Pancreas (tissue), 10 donors: ENCODE results near the gene ABLIM2. TPM values are rescaled to one million over a fixed set of nuclear protein-coding genes. Genes with fewer than 3 reads are reported as not detected.

Experiments
- ATAC-seq, 4 donors: fragments of 200-7000 bp; cut with Tn5 transposase; one replicate each; pipeline versions ENCODE4 v1.8.0 to v1.9.1; 2020; ENCODE audit warnings: mild to moderate bottlenecking in 4 of 4, moderate library complexity in 4 of 4
- DNase-seq, 6 donors: peaks; one replicate each; pipeline ENCODE4 v3.0.0-alpha.2; 2020
- FAIRE-seq: peaks from 2 replicates; lab custom pipeline; 2012; peaks lifted over from hg19 to GRCh38; lab: Jason Lieb, UNC
- H3K27ac ChIP-seq, 4 donors: fragments of 200-600 bp; sonication (generic); 1 replicate in 3 of 4; 2 replicates in 1 of 4; pipeline versions ENCODE4 v1.5.0 to v1.8.0; 2020
- H3K27me3 ChIP-seq, 4 donors: fragments of 200-600 bp; one replicate each; pipeline ENCODE4 v1.8.0; 2021
- H3K36me3 ChIP-seq, 3 donors: fragments of 200-600 bp; sonication (generic) in 1 of 3; one replicate each; pipeline versions ENCODE4 v1.5.0 to v1.8.0; 2020 to 2021
- H3K4me1 ChIP-seq, 3 donors: fragments of 200-600 bp; one replicate each; pipeline ENCODE4 v1.8.0; 2021
- H3K4me3 ChIP-seq, 4 donors: fragments of 200-600 bp; sonication (generic) in 2 of 4; one replicate each; pipeline versions ENCODE4 v1.5.0 to v1.8.0; 2020 to 2021
- H3K9me3 ChIP-seq, 4 donors: fragments of 200-600 bp; one replicate each; pipeline ENCODE4 v1.8.0; 2021
- CTCF ChIP-seq, 4 donors: fragments of 200-600 bp; sonication (generic) in 3 of 4; IDR thresholded peaks; one replicate each; pipeline versions ENCODE4 v1.5.0 to v1.8.0; 2021; ENCODE audit warnings: antibody characterized with exemption in 4 of 4
- WGBS, 2 donors: extraction: QIAGEN DNeasy Blood & Tissue Kit; methylation state at CpG; one replicate each; pipeline ENCODE4 v1.1.7; 2013; 5-methylcytosine and 5-hydroxymethylcytosine counted together
- intact Hi-C, 3 donors: fragments of 100-400 bp; cut with DNase I; formaldehyde crosslinking; loops; one replicate each; pipeline versions ENCODE4 v1.11.1 to v1.14.2; 2022
- polyA plus RNA-seq, 2 donors: library from polyadenylated mRNA; stranded (reverse); fragments of 200-250 nt; gene quantifications; one replicate each; pipeline ENCODE4 v1.2.3, GENCODE V29; 2013
- total RNA-seq, 6 donors: library from RNA; stranded (reverse); fragmentation: NEBNext Ultra II Directional in 4 of 6; extraction: Animal tissue kit (Norgen Biotek cat#: 25700) in 4 of 6; gene quantifications; one replicate each; pipeline versions ENCODE4 v1.2.1 to v1.2.4, GENCODE V29; 2021 to 2023
- donor health status: healthy with polysubstance abuse.
- donor health status: DM: no; HTN: no; CAD: no; lungs with moderate emphysema.
- donor health status: DM: no; HTN: no; CAD: no.
- donor health status: control.
- donor health status: control.
- donor health status: Bipolar disorder and iron deficiency.
- donor health status: DM: yes; HTN: yes; CAD: no.
- donor health status: DM: no; HTN: no; CAD: no.
- donor health status: DM: no; HTN: no; CAD: no.
- donor health status: DM: yes; HTN: yes; CAD: no.

The ABLIM2 gene
- total and polyA plus RNA-seq, 8 donors: 4.3 to 13.1 (median 6.6) TPM

DNA sequence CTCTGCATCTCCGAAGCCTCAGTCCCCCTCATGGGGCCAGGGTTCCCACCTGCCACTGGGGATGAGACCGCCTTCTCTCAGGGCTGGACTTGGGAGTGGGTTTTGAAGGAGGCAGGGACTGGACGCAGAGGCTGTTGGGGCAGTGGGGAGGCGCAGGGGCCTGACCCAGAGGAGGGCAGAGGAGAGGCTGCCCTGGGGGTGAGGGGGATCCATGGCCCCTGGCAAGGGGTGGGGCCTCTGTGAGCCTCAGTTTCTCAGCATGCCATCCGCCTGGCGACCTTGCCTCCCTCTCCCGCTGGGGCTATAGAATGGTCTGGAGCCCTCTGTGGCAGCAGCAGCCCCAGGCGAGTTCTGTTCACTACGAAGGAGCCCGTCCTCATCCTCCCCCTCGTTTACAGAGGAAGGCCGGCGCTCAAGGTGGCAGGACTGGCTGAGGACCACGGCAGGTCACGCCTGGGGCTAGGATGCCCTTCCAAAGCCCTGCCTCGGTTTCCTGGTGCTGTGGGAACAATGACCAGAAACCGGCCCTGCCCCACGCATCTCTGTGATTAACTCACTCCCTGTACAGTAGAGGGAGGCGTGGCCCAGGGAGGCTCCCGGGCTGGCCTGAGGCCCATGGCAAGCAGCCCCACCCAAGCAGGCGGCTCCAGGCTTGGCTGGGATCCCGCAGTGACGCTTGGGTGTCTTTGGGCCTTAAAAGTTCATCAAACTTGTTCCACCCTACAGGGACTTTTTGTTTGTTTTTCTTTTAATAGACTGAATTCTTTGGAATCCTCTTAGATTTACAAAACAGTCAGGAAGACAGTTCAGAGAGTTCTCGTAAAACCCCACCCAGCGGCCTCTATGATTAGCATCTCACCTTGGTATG is 24.5 kb upstream of the ABLIM2 start:
- intact Hi-C loops: no loop called here
- no peaks in the 10 kb centered on the region for H3K36me3 ChIP-seq
- TF ChIP-seq CTCF (IDR thresholded peaks at IDR 0.05): no peak
- no peak overlapping the region for H3K4me3 ChIP-seq
- H3K27ac ChIP-seq: no peak overlapping the region
- DNase-seq: peak in 2 of 6 donors; percentile 27 to 66
- WGBS, 2 donors: 74 to 75% methylated on average over 25 of the region's 25 CpGs
- H3K4me1 ChIP-seq: peaks cover 0 to 8% (median 6%) of the 10 kb centered on the region in 3 donors
- no peaks in the 10 kb centered on the region for H3K27me3 ChIP-seq
- no peaks in the 10 kb centered on the region for H3K9me3 ChIP-seq
- peak in 3 of 4 donors; percentile 57 to 70 (median 65) for ATAC-seq
- FAIRE-seq: no peak

DNA sequence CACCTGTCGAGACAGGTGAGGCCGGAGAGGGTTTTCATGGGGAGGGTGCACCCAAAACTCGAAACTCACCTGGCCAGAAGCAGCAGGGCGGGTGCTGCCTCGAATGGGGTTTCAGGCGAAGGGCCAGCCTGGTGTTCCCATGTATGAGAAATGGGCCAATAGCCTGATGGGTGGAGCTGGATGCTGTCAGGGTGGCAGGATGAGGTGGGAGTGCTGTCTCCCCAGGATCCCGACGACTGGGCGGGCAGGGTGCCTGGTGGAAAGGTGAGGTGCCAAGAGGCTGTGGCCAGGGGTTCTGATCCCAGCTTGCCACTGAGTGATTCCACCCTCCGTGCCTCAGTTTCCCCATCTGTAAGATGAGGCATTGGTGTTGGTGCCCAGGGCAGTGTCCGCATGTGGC is 23.7 kb upstream of the ABLIM2 start:
- no peak for TF ChIP-seq CTCF (IDR thresholded peaks at IDR 0.05)
- ATAC-seq: peak in 1 of 4 donors; percentile 4
- intact Hi-C loops: no loop called here
- Histone ChIP-seq H3K4me1 (peaks cover 0 to 8% (median 6%) of the 10 kb centered on the region in 3 donors), H3K27me3 (no peaks in the 10 kb centered on the region), H3K27ac (no peak overlapping the region), H3K36me3 (no peaks in the 10 kb centered on the region), H3K4me3 (no peak overlapping the region), H3K9me3 (no peaks in the 10 kb centered on the region)
- 74 to 75% methylated on average over 11 of the region's 11 CpGs for WGBS, 2 donors
- no peak for FAIRE-seq
- no peak for DNase-seq

- DNase-seq (peak in 2 of 6 donors; percentile 54 to 75), FAIRE-seq (no peak), ATAC-seq (peak; percentile 48 to 90 (median 80))
- TF ChIP-seq CTCF (IDR thresholded peaks at IDR 0.05): no peak
- Histone ChIP-seq H3K27me3 (no peaks in the 10 kb centered on the region), H3K27ac (no peak overlapping the region), H3K4me3 (no peak overlapping the region), H3K36me3 (no peaks in the 10 kb centered on the region), H3K4me1 (peaks cover 0 to 8% (median 6%) of the 10 kb centered on the region in 3 donors), H3K9me3 (no peaks in the 10 kb centered on the region)
- intact Hi-C loops: no loop called here
- 18 to 27% methylated on average over 7 of the region's 7 CpGs for WGBS, 2 donors
Measured at GRCh38 chr4:8181844-8182243, 23.2 kb upstream of the ABLIM2 start.

GRCh38 chr4:8181119-8181518 is 22.5 kb upstream of the ABLIM2 start:
- Histone ChIP-seq H3K9me3 (no peaks in the 10 kb centered on the region), H3K36me3 (no peaks in the 10 kb centered on the region), H3K4me3 (no peak overlapping the region), H3K27ac (no peak overlapping the region), H3K27me3 (no peaks in the 10 kb centered on the region), H3K4me1 (peaks cover 0 to 8% (median 6%) of the 10 kb centered on the region in 3 donors)
- FAIRE-seq: no peak
- DNase-seq: no peak
- ATAC-seq: no peak
- no peak for TF ChIP-seq CTCF (IDR thresholded peaks at IDR 0.05)
- intact Hi-C loops: no loop called here
- WGBS, 2 donors: 77 to 89% methylated on average over 6 of the region's 6 CpGs
